Middle frontal gyrus (tissue), 1 donor: ENCODE results near the gene P4HB.

Experiments used
- DNase-seq: peaks from one replicate; pipeline ENCODE4 v3.0.0-alpha.2; 2015; ENCODE audit warnings: low spot score; ENCODE audit errors: extremely low spot score

P4HB gene

GRCh38 chr17:81832608-81833159 lies 27.7 kb downstream of the P4HB start:
- no peak for DNase-seq

GRCh38 chr17:81831957-81832607 lies 28.3 kb downstream of the P4HB start:
- DNase-seq: no peak

GRCh38 chr17:81831563-81831956 lies 28.8 kb downstream of the P4HB start:
- DNase-seq: no peak

GRCh38 chr17:81829858-81830257 lies 30.5 kb downstream of the P4HB start:
- DNase-seq: no peak

GRCh38 chr17:81828656-81829055 lies 31.7 kb downstream of the P4HB start:
- no peak for DNase-seq

GRCh38 chr17:81825841-81826466 lies 34.4 kb downstream of the P4HB start:
- no peak for DNase-seq

GRCh38 chr17:81824595-81824994 lies 35.7 kb downstream of the P4HB start:
- no peak for DNase-seq

- DNase-seq: no peak
Observed at GRCh38 chr17:81823820-81824550, 36.4 kb downstream of the P4HB start.

GRCh38 chr17:81822996-81823819 lies 37.1 kb downstream of the P4HB start:
- no peak for DNase-seq

GRCh38 chr17:81822312-81822637 lies 38.1 kb downstream of the P4HB start:
- DNase-seq: no peak

- DNase-seq: peak; percentile 35
Observed at GRCh38 chr17:81821603-81822311, 38.6 kb downstream of the P4HB start.

GRCh38 chr17:81821147-81821546 lies 39.2 kb downstream of the P4HB start:
- no peak for DNase-seq

- DNase-seq: no peak
Observed at GRCh38 chr17:81819708-81820107, 40.6 kb downstream of the P4HB start.

GRCh38 chr17:81817758-81818147 lies 42.6 kb downstream of the P4HB start:
- DNase-seq: no peak

GRCh38 chr17:81815646-81815986 lies 44.7 kb downstream of the P4HB start:
- DNase-seq: no peak

GRCh38 chr17:81814748-81815645 lies 45.3 kb downstream of the P4HB start:
- DNase-seq: no peak

- no peak for DNase-seq
Observed at GRCh38 chr17:81813861-81814683, 46.3 kb downstream of the P4HB start.

GRCh38 chr17:81813371-81813684 lies 47.0 kb downstream of the P4HB start:
- no peak for DNase-seq
